Stimulated activated CD4-positive, alpha-beta T cell treated with anti-CD3 and anti-CD28 coated beads, Interleukin-2, amount 100 ng/mL, for 4 hours (primary cell): ENCODE results near the gene GASK1A.
"Not testable (repeated sequence)": the region's sequence is repeated elsewhere in the genome, so short reads cannot be mapped to it uniquely, and the experiment has no call there.

ENCODE experiments used
- DNase-seq: peaks from one replicate; pipeline ENCODE4 v3.0.0-alpha.2; 2020; ENCODE audit warnings: low read depth

GASK1A gene

GRCh38 chr3:43031889-43032545 lies 52.9 kb downstream of the GASK1A start:
- DNase-seq, result no peak

GRCh38 chr3:43032646-43033628 lies 53.8 kb downstream of the GASK1A start:
- DNase-seq, result no peak

GRCh38 chr3:43034200-43034599 lies 55.1 kb downstream of the GASK1A start:
- no peak for DNase-seq

- no peak for DNase-seq
Measured at GRCh38 chr3:43034911-43035310, 55.8 kb downstream of the GASK1A start.

GRCh38 chr3:43035801-43036365 lies 56.8 kb downstream of the GASK1A start:
- DNase-seq, result no peak

- DNase-seq, result no peak
Measured at GRCh38 chr3:43036621-43037423, 57.7 kb downstream of the GASK1A start.

GRCh38 chr3:43038010-43038409 lies 58.9 kb downstream of the GASK1A start:
- no peak for DNase-seq

- DNase-seq, result no peak
Measured at GRCh38 chr3:43041517-43041916, 62.4 kb downstream of the GASK1A start.

GRCh38 chr3:43043071-43043766 lies 64.1 kb downstream of the GASK1A start:
- DNase-seq, result no peak

- DNase-seq, result no peak
Measured at GRCh38 chr3:43043793-43044192, 64.7 kb downstream of the GASK1A start.

- not testable (repeated sequence) for DNase-seq
Measured at GRCh38 chr3:43045079-43045478, 66.0 kb downstream of the GASK1A start.

- DNase-seq, result no peak
Measured at GRCh38 chr3:43046583-43046982, 67.5 kb downstream of the GASK1A start.

GRCh38 chr3:43048470-43048869 lies 69.4 kb downstream of the GASK1A start:
- no peak for DNase-seq

- no peak for DNase-seq
Measured at GRCh38 chr3:43053291-43053690, 74.2 kb downstream of the GASK1A start.

GRCh38 chr3:43054754-43055153 lies 75.6 kb downstream of the GASK1A start:
- no peak for DNase-seq

GRCh38 chr3:43055393-43055792 lies 76.3 kb downstream of the GASK1A start:
- DNase-seq, result no peak

GRCh38 chr3:43055806-43056770 lies 77.0 kb downstream of the GASK1A start:
- DNase-seq, result no peak

GRCh38 chr3:43059456-43059855 lies 80.3 kb downstream of the GASK1A start:
- DNase-seq, result no peak

GRCh38 chr3:43061101-43061895 lies 82.2 kb downstream of the GASK1A start:
- no peak for DNase-seq
